HEK293 (cell line): Measurements from ENCODE around the gene ALDOC.

ENCODE experiments used
- CTCF ChIA-PET: fragments of 350-600 bp; formaldehyde crosslinking; extraction: SDS; loops from one replicate; lab custom pipeline; 2021; ENCODE audit warnings: antibody characterized with exemption; lab: Yijun Ruan, JAX
- POLR2A ChIA-PET: fragments of 300-600 bp; formaldehyde crosslinking; extraction: SDS; loops from one replicate; lab custom pipeline; 2020; ENCODE audit warnings: antibody characterized with exemption, inconsistent platforms; lab: Yijun Ruan, JAX
- H3K27ac ChIP-seq: fragments of 200-500 bp; sonication (Bioruptor generic); 2 replicates; pipeline ENCODE4 v1.5.1; 2014; ENCODE audit warnings: low read depth, low read length, control low read depth, inconsistent platforms; ENCODE audit errors: extremely low read depth
- H3K36me3 ChIP-seq, 2 experiments: fragments of 200-500 bp in 1 of 2; sonication (Bioruptor generic) in 1 of 2; 1 replicate in 1 of 2; 2 replicates in 1 of 2; pipeline ENCODE4 v1.5.1; 2014 to 2017; ENCODE audit warnings: inconsistent platforms in 2 of 2, low read length in 2 of 2; ENCODE audit not compliant: control insufficient read depth in 2 of 2, insufficient read depth in 1 of 2
- H3K4me1 ChIP-seq: fragments of 200-500 bp; sonication (Bioruptor generic); 2 replicates; pipeline ENCODE4 v1.5.1; 2014; ENCODE audit warnings: mild to moderate bottlenecking, low read length, inconsistent platforms; ENCODE audit not compliant: control insufficient read depth, insufficient read depth
- H3K4me3 ChIP-seq: 2 replicates; pipeline ENCODE4 v1.5.1; 2011; ENCODE audit warnings: low read depth, mild to moderate bottlenecking, control low read depth, low read length, moderate library complexity
- H3K9me3 ChIP-seq: fragments of 200-500 bp; sonication (Bioruptor generic); 2 replicates; pipeline ENCODE4 v1.5.1; 2014; ENCODE audit warnings: low read depth, low read length, inconsistent platforms; ENCODE audit not compliant: control insufficient read depth, insufficient read depth
- ATF2 ChIP-seq: fragments of 450-650 bp; formaldehyde crosslinking; IDR thresholded peaks from 2 replicates; pipeline ENCODE4 v1.5.1; 2016; ENCODE audit warnings: missing biosample characterization, missing genetic modification characterization, low read depth
- GLIS1 ChIP-seq: fragments of 450-650 bp; formaldehyde crosslinking; IDR thresholded peaks from 2 replicates; pipeline ENCODE4 v1.5.1; 2016; ENCODE audit warnings: missing biosample characterization, missing genetic modification characterization
- INSM2 ChIP-seq: fragments of 450-650 bp; formaldehyde crosslinking; IDR thresholded peaks from 2 replicates; pipeline ENCODE4 v1.5.1; 2016; ENCODE audit warnings: missing biosample characterization, missing genetic modification characterization
- KLF16 ChIP-seq: fragments of 450-650 bp; formaldehyde crosslinking; IDR thresholded peaks from 2 replicates; pipeline ENCODE4 v1.5.1; 2017; ENCODE audit warnings: missing biosample characterization, missing genetic modification characterization
- MEIS1 ChIP-seq: sonication (generic); formaldehyde crosslinking; IDR thresholded peaks from 2 replicates; pipeline ENCODE4 v1.8.1; 2022; ENCODE audit warnings: missing genetic modification reagents, mild to moderate bottlenecking, borderline replicate concordance
- MYNN ChIP-seq: fragments of 450-650 bp; formaldehyde crosslinking; IDR thresholded peaks from 2 replicates; pipeline ENCODE4 v1.5.1; 2016; ENCODE audit warnings: missing biosample characterization, missing genetic modification characterization, borderline replicate concordance
- PATZ1 ChIP-seq: fragments of 450-650 bp; formaldehyde crosslinking; IDR thresholded peaks from 2 replicates; pipeline ENCODE4 v1.5.1; 2016; ENCODE audit warnings: missing biosample characterization, missing genetic modification characterization
- PBX3 ChIP-seq: sonication (generic); formaldehyde crosslinking; IDR thresholded peaks from 2 replicates; pipeline ENCODE4 v1.8.1; 2022; ENCODE audit warnings: mild to moderate bottlenecking, moderate library complexity, missing genetic modification reagents
- SP2 ChIP-seq: fragments of 450-650 bp; formaldehyde crosslinking; IDR thresholded peaks from 2 replicates; pipeline ENCODE4 v1.5.1; 2016; ENCODE audit warnings: missing biosample characterization, missing genetic modification characterization
- ZNF274 ChIP-seq, 2 experiments: fragments of 200-500 bp in 1 of 2; fragments of 450-650 bp in 1 of 2; sonication (Bioruptor generic) in 1 of 2; formaldehyde crosslinking in 1 of 2; IDR thresholded peaks; 2 replicates each; pipeline versions ENCODE4 v1.5.1 to v1.6.1; 2014 to 2016; ENCODE audit warnings: borderline replicate concordance in 1 of 2, inconsistent platforms in 1 of 2, low read length in 1 of 2, missing biosample characterization in 1 of 2, missing genetic modification characterization in 1 of 2
- ZNF341 ChIP-seq: fragments of 450-650 bp; formaldehyde crosslinking; IDR thresholded peaks from 2 replicates; pipeline ENCODE4; 2016; ENCODE audit warnings: low read depth, missing biosample characterization, missing genetic modification characterization
- ZNF362 ChIP-seq: fragments of 450-650 bp; formaldehyde crosslinking; IDR thresholded peaks from 2 replicates; pipeline ENCODE4 v1.5.1; 2016; ENCODE audit warnings: missing biosample characterization, missing genetic modification characterization
- ZNF394 ChIP-seq: fragments of 450-650 bp; formaldehyde crosslinking; IDR thresholded peaks from 2 replicates; pipeline ENCODE4 v1.5.1; 2016; ENCODE audit warnings: missing biosample characterization, missing genetic modification characterization, mild to moderate bottlenecking, moderate library complexity, borderline replicate concordance
- ZNF404 ChIP-seq: fragments of 450-650 bp; formaldehyde crosslinking; IDR thresholded peaks from 2 replicates; pipeline ENCODE4 v1.5.1; 2017; ENCODE audit warnings: missing biosample characterization, missing genetic modification characterization
- ZNF501 ChIP-seq: fragments of 450-650 bp; formaldehyde crosslinking; IDR thresholded peaks from 2 replicates; pipeline ENCODE4 v1.5.1; 2016; ENCODE audit warnings: missing biosample characterization, missing genetic modification characterization
- ZNF518A ChIP-seq: fragments of 450-650 bp; formaldehyde crosslinking; conservative IDR thresholded peaks from 2 replicates; pipeline ENCODE4 v1.5.1; 2016; ENCODE audit warnings: low read depth, missing biosample characterization, missing genetic modification characterization
- ZNF596 ChIP-seq: fragments of 450-650 bp; IDR thresholded peaks from 2 replicates; pipeline ENCODE4 v1.5.0; 2018; ENCODE audit warnings: missing biosample characterization, mild to moderate bottlenecking, missing genetic modification characterization, moderate library complexity
- ZNF654 ChIP-seq: fragments of 450-650 bp; formaldehyde crosslinking; IDR thresholded peaks from 2 replicates; pipeline ENCODE4 v1.5.1; 2016; ENCODE audit warnings: low read depth, missing biosample characterization, missing genetic modification characterization
- ZNF658 ChIP-seq: fragments of 450-650 bp; formaldehyde crosslinking; IDR thresholded peaks from 2 replicates; pipeline ENCODE4; 2016; ENCODE audit warnings: missing biosample characterization, missing genetic modification characterization
- ZSCAN16 ChIP-seq: fragments of 450-650 bp; formaldehyde crosslinking; IDR thresholded peaks from 2 replicates; pipeline ENCODE4 v1.5.1; 2016; ENCODE audit warnings: missing biosample characterization, missing genetic modification characterization

ALDOC gene

GRCh38 chr17:28584434-28584833 lies 7.7 kb upstream of the ALDOC start (continued):
- TF ChIP-seq ZNF362, result no peak
- no peak for TF ChIP-seq ZNF404 (tag by site-specific recombination)
- no peak for TF ChIP-seq ZNF596 (tag by site-specific recombination)
- no peak for TF ChIP-seq ZNF394 (tag by site-specific recombination)
- TF ChIP-seq SP2 (tag by site-specific recombination), result no peak

- no peaks in the 10 kb centered on the region for H3K9me3 ChIP-seq
- peaks cover 79 to 96% of the 10 kb centered on the region in 2 experiments for H3K36me3 ChIP-seq
- CTCF ChIA-PET, result interaction anchor here (1.2 kb wide), 1 partner anchor 30 kb away, joined by 3 read pairs; no protein-coding TSS in a partner anchor
- TF ChIP-seq GLIS1 (tag by site-specific recombination) (no peak), ZNF341 (tag by site-specific recombination) (no peak), PATZ1 (tag by site-specific recombination) (no peak), INSM2 (tag by site-specific recombination) (no peak), ZNF658 (tag by site-specific recombination) (no peak), ZNF518A (tag by site-specific recombination) (no peak), ZNF404 (tag by site-specific recombination) (no peak), ZNF501 (tag by site-specific recombination) (no peak), ZSCAN16 (tag by site-specific recombination) (no peak), ZNF274 (IDR thresholded peaks at IDR 0.05; ENCODE audit: low read length) (no peak), ZNF274 (tag by site-specific recombination; IDR thresholded peaks at IDR 0.05; ENCODE audit: borderline replicate concordance) (no peak), ZNF654 (tag by site-specific recombination) (no peak), KLF16 (tag by site-specific recombination) (no peak), PBX3 (no peak), ATF2 (no peak), MYNN (tag by site-specific recombination) (no peak), MEIS1 (no peak)
- H3K27ac ChIP-seq, result no peak overlapping the region
- POLR2A ChIA-PET, result interaction anchor here (1.6 kb wide), 1 partner anchor 9 kb away, joined by 4 read pairs; no protein-coding TSS in a partner anchor
- no peaks in the 10 kb centered on the region for H3K4me1 ChIP-seq
- no peak overlapping the region for H3K4me3 ChIP-seq
Observed at GRCh38 chr17:28582513-28582912, 5.8 kb upstream of the ALDOC start.
